Superior temporal gyrus (tissue), 1 donor: ENCODE data around the gene ZHX3.
A peak's percentile ranks its signal among the peaks of the same experiment; 100 is the strongest.
"Not testable (repeated sequence)": the region's sequence is repeated elsewhere in the genome, so short reads cannot be mapped to it uniquely, and the experiment has no call there.

Experiments
- DNase-seq: peaks from one replicate; pipeline ENCODE4 v3.0.0-alpha.2; 2016; ENCODE audit errors: extremely low spot score

Gene ZHX3

DNA sequence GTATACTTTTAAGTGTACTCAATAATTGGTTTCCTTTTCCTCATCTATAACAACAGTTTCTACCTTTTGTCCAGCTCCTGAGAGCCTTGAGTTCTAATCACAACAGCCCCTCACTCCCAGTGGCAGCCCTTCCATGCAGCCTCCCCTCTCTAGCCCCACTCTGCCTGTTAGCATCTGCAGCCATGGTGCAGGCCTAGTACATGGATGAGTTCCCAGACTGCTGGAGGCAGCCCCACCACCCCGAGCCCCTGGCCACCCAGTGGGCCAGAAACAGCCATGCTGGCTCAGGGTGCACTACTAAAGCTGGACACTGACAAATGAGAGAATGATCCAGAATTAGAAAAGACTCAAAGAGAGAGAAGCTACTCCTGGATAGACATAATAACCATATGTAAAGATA lies 13.4 kb upstream of the ZHX3 start:
- DNase-seq, result no peak

DNA sequence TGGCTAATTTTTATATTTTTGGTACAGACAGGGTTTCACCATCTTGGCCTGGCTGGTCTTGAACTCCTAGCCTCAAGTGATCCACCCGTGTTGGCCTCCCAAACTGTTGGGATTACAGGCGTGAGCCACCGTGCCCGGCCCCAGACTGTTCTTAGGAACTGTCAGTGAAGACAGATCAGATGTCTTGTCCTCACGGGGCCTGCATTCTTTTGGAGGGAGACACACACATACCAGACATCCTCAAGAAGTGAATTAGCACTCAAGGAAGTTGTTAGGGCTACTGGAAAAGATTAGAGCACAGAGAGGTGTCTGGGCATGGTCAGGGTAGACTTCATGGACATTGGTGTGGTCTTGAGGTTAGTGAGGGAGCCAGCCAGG lies 12.8 kb upstream of the ZHX3 start:
- no peak for DNase-seq

DNA sequence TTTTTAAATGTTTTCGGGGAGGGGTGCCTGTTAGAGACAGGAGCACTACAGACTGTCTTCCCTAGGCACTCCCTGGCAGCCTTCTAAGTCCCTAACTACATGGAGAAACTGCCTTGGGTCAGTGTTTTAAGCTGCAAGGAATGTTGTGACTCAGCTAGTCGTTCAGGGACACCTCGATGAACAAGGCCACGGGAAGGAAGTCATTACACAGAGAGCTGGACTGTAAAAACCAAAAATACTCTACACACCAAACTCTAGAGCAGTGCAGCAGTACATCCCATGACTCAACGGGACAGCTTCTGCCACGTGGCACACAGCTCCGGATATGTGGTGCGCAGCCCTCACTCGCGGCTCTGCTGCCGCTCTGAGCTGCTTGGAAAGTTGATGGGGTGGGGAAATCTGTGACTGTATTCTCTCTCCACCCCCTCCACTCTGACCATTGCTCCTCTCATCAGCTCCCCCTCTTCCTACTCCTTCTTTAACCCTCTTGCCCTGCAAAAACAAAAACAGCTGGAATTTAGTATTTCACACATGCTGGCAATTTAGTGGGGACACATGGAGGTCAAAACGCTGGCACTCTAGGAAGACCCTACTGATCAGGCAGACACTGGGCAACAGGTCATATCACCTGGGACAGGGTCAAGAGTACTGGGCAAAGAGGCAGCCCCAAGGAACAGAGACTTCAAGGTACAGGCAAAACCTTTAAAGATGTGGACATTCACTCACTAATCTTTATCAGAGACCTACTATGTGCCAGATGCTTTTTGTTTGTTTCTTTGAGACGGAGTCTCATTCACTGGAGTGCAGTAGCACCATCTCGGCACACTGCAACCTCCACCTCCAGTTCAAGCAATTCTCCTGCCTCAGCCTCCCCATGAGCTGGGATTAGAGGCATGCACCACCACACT lies 12.2 kb upstream of the ZHX3 start:
- DNase-seq, result no peak

DNA sequence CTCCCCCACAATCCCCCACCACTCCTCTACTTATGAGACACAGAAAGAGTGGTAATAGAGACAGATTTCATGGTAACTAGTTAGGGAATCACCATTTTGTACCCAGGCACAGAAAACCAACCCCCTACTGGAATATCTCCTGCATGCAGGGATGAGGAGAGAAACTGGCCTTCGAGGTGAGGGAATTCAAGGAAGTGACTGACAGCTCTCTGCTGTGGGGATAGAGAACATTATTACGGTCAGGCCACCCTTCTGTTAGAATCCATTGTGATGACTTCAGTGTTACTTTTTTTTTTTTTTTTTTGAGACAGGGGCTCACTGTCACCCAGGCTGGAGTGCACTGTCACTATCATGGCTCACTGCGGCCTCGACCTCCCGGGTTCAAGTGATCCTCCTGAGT lies 9.6 kb upstream of the ZHX3 start:
- DNase-seq, result no peak

DNA sequence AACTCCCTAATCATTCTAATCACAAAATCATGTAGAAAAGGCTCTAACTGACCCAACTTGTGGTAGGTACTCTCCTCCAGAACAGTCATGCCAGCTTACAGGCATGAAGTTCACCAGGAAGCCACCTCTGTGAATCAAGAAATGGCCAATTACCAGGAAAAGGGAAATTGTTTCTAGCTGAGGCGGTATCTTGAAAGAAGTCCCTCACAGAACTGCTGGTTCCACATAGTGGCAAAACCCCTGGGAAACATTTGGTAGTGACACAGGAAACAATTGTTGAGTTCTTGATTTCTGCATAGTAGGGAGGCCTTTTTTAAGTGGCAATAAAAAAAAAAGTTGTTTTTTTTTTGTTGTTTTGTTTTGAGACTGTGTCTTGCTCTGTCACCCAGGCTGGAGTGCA lies 3.4 kb upstream of the ZHX3 start:
- peak; percentile 9 for DNase-seq

DNA sequence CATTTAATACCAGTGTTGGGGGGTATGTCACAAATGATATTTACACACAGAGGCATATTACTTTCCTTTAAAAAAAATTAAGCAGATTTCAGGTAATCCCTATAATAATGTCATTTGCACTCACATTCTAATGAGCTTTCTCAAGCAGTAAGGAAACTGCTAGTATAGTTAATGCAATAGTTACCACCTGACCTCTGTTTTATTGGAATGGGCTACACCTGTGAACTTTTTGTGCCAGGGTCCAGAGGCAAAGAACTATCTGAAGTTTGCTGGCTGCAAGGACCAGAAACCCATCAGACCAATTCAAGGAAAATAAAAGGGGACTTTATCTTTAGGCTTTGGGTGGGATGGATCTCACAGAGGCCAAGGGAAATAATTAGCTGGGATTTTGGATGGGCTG lies 2.9 kb upstream of the ZHX3 start:
- no peak for DNase-seq

DNA sequence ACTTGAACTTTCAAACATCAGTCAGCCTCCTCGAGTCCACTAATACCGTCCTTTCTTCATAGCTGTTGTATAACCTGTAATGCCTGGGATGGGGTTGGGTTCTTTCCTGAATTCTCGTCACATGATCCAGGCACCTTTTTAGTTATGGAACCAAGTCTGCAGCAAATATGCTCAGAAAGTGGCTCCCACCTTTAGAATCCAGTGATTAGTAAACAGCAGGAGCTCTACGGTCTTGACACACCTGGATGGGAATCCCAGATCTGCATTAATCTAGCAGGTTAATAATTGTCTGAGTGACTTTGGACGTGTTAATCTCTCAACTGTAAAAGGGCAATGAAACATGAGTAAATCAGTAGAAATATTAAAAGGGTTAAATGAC lies 729 bp upstream of the ZHX3 start:
- no peak for DNase-seq

DNA sequence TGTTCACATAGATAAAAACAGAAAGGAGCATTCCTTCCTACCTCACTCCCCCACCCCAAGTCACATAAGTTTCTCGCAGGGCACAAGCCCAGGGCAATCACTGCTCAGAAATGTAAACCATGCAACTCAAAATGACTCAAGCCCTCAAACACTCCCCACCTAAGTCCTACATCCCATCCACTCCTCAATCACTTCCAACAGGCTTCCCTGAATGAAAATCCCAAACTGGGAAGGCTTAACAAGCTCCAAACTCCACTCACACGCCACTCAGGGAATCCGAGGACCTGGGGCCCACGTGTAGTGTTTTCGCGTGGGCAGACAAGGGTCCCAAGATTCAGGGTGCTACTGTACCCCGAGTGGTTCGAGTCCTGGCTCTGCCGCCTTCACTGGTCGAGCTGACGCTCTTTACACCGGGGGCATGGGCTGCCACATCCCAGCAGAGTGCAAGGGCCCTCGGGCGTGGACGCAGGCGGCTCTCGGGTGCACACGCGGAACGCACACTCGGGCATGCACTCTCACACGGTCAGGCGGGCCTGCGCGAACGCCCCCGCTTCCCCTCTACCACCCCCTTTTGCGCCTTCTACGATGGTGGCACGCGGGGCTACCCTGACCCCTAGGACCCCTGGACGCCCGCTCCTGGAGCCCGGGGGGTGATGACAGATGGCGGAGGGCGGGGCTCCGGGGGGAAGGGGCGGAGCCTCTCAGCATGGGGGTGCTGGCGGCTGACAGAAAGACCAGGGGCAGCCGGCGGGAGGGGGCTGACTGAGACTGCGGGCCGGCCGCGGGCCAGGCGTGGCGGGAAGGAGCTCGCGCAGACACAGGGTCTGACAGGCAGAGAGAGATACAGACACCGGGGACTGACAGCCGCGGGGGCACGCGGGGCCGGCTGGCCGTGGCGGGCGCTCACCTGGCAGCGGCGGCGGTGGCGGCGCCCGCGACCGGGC lies 657 bp downstream of the ZHX3 start:
- peak; percentile 59 for DNase-seq

DNA sequence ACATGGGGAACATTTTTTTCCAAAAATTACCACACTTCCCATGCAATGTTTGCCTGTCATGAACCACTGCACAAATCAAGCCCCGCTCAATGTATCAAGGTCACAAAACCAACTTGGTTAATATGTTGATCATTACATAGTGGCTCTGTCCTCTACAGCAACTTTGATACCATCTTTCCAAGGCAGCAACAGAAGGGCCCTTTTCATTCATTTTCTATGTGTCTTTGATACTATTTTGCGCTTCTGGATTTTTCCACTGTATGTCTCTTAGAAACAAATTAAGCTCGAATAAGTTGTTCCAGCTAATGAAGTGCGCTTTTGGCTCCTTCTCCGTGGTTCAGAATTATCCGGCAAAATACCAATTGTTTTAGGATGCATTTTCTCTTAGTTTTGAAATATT lies 1.5 kb downstream of the ZHX3 start:
- peak; percentile 68 for DNase-seq

DNA sequence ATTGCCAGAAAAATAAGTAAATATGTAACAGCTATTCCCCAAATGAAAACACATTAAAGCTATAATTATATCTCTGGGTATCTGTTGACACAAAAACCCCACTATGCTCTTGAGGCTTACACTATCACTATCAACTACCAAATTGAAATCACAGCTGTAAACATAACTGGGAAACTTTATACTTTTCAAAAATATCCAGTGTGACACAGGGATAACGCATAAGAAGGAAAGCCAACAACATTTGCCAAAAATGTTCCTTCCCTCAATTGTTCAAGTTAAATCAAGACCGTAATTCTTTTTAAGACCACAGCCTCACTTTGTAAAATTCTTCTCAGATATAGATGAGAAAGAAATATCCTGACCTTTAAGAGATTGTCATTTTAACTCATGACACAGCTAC lies 3.1 kb downstream of the ZHX3 start:
- no peak for DNase-seq

DNA sequence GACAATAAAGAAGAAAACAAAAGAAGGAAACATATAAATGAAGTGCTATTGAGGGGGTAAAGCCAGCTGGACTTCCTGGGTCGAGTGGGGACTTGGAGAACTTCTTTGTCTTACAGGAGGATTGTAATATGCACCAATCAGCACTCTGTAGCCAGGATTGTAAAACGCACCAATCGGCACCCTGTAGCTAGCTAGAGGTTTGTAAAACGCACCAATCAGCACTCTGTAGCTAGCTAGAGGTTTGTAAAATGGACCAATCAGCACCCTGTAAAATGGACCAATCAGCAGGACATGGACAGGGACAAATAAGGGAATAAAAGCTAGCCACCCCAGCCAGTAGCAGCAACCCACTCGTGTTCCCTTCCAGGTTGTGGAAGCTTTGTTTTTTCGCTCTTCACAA lies 5.5 kb downstream of the ZHX3 start:
- DNase-seq, result not testable (repeated sequence)

DNA sequence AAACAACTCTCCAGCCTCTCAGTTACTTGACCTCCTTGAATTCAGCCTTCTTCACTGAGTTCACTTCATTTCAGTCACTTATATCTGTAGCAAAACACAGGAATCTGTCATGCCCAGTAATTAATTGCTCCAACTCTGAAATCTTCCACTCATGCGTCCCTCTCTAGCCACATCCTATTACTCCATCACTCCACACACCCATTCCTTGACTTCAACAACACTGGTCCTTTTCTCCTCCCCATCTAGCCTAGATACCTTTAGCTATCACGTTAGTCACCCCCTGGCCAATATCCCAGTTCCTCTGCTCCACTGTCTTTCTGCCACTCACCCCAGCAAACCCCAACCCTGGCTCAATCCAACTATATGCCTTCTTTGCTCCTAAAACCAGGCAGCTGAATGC lies 7.7 kb downstream of the ZHX3 start:
- DNase-seq, result peak; percentile 5

DNA sequence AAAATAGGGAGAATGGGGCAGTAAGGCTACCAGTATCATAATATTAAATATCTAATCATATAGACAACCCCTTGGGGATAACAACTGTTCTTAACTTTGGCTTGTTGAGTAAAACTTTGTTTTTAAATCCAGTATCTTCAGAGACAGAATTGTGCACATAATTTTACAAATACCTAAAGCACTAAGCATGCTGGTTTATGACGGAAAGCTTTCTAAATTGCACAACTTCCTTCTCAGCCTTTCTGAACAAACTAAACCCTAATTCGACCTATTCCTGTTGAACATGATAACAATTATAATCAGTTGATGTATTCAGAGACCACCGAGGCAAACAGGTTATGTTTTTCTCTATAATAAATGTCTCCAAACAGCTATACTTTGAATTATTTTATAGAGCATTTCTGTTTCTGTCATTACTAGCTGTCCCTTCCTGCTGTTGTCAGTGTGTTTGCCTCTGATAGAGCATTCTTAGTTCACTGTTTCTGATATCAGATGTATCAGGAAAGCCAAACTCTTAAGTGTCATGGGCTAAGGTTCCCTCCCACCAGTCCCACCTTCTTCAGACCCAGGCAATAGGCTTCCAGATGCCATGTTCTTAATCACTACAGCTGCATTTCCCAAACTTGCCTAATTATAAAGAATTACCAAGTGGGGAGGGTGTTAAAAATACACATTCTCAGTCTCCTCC lies 8.7 kb downstream of the ZHX3 start:
- DNase-seq, result peak; percentile 9

DNA sequence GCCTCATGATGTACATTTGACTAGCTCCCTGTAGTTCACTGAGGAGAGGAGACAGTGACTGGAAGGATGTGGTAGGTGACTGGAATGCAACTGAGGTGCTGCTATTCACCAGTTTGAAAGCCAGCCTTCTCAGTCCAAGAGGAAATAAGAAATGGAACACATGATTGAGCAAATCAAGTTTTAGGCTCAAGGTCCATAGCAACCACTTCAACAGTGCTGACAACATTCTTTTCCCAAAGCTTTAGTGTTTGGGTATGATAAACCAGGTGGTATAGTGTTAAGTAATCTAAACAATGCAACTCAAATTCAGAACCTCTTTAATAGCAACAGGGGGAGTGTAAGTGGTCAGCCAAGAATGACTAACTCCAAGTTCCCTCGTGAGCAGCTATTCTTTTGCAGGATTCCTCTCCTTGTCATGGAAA lies 9.2 kb downstream of the ZHX3 start:
- peak; percentile 31 for DNase-seq

DNA sequence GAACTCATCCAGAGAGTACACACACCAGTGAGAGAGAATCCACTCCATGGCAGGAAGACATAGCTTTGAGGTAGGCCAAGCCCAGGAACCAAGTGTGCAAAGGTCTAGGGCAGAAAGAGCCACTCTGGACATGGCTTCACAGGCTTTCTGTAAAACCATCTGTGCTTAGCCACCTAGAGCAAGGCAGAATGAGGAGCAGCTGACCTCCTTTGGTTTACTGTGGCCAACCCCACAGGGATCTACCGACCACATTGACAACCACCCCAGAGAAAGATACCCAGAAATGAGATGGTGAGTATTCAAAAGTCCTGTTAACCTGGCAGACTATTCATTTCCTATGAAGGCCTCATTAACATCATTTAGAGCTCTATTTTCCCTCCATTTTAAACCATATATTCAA lies 10.5 kb downstream of the ZHX3 start:
- DNase-seq, result no peak

DNA sequence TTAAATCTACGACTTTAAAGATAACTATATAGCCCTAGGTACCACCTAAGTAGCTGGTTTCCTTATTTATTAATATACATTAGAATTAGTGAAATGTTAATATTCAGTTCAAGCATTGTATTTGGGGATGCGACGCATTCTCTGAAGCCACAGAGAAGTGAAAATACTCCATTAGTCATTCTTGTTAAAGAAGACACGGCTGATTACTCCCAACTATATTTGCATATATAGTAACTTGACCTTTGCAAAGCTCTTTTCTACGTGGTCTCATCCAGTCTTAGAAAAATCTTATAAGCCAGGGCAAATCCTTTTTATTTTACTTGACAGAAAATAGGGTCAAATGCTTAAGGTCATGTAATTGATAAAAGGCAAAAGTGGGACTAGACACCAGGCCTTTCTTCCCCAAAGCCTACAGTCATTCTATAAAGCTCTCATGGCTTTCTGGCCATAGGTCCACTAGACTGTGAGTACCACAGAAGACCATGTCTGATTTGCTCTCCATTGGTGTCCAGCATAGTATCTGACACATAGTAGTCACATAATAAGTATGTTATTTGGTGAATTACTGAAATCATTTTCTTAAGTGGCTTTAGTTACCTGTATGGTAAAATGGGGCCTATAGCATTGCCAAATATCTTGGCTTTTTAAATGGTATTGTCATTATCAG lies 11.3 kb downstream of the ZHX3 start:
- DNase-seq, result peak; percentile 5

DNA sequence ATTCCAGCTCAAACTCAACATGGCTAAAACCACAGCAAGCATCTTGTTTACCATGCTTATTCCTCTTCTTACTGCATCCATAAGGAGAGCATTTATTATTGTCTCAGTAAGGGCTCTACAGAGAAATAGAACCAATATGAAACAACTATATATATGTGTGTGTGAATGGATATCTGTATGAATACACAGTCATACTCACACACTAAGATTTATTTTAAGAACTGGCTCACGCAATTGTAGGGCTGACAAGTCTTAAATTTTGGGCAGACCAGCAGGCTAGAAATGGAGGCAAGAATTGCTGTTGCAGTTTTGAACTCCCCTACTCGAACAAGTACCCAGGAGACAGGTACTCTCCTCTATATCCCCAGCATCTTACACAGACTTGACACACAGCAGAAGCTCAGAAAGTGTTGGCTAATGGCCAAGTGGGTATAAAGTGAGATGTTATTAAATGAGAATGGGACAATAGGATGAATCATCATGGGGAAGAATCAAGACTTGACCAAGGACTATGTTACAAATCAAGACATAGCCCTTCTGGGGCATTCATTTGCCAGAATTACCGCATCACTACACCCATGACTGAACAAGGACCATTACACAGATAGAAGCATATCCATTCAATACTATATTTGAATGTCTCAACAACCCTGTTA lies 13.0 kb downstream of the ZHX3 start:
- no peak for DNase-seq

DNA sequence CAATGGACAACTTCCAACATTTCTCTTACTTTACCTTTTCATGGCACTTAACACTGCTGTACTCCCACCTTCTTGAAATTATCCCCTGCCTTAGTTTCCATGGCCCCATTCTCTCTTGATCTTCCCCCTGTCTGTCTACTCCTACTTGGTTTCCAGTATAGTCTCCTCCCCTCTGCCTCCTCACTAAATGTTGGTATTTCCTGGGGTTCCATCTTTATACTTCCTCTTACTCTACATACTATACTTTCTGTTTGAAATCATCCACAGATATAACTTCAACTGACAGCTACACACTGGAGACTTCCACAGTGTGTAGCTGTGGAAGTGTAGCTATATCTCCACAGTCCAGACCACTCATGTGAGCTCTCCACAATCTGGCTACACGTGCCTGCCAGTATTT lies 13.5 kb downstream of the ZHX3 start:
- no peak for DNase-seq

DNA sequence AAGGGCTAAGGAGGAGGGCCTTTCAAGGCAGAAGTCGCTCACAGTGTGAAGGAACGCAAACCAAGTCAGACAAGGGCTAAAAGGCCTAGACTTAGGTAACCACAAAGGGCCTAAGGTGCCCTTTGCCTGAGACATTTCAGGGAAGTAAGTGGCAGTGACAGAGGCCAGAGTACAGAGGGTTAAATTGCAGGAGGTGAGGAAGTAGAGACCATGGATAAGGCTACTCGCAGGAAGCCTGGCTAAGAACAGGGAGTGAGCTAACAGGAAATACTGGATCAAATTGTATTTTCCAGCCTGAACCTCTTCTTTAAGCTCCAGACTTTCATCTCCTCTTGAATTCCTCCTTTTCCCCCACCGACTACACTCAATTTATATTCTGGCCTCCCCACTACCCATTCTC lies 16.6 kb downstream of the ZHX3 start:
- no peak for DNase-seq

DNA sequence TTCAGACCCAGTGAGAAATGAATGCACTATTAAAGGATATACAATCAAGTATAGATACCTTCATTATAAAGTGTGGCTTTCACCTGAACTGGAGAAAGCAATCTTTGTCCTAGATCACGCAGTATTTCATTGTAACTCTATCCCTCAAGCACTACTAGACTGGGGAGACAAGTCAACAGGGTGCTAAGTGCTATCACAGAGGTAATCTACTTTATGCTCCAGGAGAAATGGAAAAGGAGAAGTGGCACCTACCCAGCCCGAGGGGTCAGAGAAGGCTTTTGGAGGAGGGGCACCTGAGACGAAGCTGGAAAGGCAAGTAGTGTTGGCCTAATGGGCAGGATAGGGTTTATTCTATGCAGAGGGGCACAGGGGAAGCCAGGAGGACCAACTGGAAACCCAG lies 17.1 kb downstream of the ZHX3 start:
- no peak for DNase-seq

DNA sequence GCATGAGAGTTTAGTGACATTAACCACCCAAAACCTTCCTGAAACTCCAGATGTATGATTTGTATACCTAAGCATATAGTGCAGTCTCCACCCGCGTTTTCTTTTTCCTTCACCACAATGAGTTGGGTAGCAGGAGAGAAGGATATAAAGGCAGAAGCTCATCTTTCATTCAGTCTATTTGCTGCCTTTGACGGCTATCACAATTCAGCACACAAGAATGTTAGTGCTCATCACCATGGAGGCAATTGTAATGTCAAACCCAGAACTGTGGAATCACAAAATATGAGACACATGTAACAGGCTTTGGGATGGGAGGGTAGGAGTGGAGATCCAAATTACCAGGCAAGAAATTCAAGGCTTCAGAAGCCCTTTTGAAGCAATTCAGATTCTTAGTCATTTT lies 17.6 kb downstream of the ZHX3 start:
- DNase-seq, result no peak
